G401 (cell line): ENCODE results near the gene ALG14. TPM values are rescaled to one million over a fixed set of nuclear protein-coding genes. Genes with fewer than 3 reads are reported as not detected.

Experiments
- DNase-seq: peaks from one replicate; pipeline ENCODE4 v3.0.0-alpha.2; 2015; ENCODE audit warnings: low spot score
- in situ Hi-C: cut with HindIII; loops from 2 replicates; pipeline ENCODE4 v1.10.0; 2016; ENCODE audit warnings: low sequenced_read_pairs, mixed read lengths
- total RNA-seq: library from RNA; depleted of rRNA; stranded (reverse); fragments of >200 nt; shearing (Covaris generic); gene quantifications from 2 replicates; pipeline ENCODE4 v1.2.3, GENCODE V29; 2014

Gene ALG14
- total RNA-seq, 1 experiment from 2014 or later, result 1.8 TPM

DNA sequence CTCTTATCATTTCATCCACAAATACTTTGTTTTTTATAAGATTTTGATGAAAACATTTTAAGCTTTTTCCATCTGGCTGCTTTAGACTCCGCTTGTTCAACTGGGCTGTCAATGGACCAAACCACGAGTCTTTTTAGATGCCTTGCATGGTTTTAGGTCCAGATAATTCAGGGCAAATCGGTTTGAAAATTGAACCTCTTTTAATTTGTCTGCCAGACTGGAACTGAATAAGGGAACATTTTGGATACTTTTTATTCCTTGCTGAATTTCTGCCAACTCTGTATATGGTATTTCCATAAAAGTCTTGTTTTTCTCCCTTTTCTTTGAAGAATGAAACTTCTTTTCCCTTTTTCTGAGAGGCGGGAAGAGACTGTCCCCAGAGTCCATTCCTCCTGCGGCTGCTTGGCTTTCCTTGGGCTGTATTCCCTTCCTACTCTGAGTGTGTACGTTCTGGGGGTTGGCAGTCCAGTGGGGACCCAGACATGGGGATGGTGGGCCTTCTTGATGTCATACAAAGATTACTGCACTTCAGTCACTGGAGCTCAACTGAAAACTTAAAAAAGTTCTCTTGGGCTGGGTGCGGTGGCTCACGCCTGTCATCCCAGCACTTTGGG lies 99.3 kb downstream of the ALG14 start:
- in situ Hi-C loops, result no loop called here
- no peak for DNase-seq

GRCh38 chr1:94971491-94971924 lies 101.2 kb downstream of the ALG14 start:
- no peak for DNase-seq
- in situ Hi-C loops, result no loop called here

GRCh38 chr1:94970783-94971182 lies 102.0 kb downstream of the ALG14 start:
- no peak for DNase-seq
- in situ Hi-C loops, result no loop called here

DNA sequence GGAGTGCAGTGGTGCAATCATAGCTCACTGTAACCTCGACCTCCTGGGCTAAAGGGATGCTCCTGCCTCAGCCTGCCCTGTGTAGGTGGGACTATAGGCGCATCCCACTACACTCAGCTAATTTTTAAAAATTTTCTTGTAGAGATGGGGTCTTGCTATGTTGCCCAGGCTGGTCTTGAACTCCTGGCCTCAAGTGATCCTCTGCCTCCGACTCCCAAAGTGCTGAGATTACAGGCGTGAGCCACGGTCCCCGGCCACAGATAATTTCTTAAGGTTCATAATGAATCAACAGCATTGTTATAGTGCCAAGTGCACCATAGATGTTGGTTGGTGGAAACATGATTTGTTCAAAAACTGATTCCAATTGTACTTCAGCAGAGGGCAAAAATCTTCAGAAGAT lies 103.6 kb downstream of the ALG14 start:
- no peak for DNase-seq
- in situ Hi-C loops, result no loop called here

GRCh38 chr1:94966033-94966432 lies 106.7 kb downstream of the ALG14 start:
- in situ Hi-C loops, result no loop called here

DNA sequence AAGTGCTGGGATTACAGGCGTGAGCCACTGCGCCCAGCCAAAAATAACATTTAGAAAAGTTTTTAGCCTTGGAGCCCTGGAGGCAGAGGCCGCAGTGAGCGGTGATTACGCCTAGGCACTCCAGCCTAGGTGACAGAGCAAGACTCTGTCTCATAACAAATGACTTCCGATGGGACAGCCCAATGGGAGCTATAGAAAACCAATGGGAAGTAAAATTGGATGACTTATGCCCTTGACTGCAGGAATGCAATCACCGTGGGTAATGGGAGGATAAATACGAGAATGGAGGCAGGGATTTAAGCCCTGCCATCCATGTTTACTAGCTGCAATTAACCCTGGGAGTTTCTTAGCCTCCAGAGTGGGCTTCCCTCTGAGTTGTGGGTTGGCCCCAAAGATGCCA lies 108.9 kb downstream of the ALG14 start:
- DNase-seq, result no peak
- in situ Hi-C loops, result no loop called here

More at GRCh38 chr1:94966033-94966432, 106.7 kb downstream of the ALG14 start:
- DNase-seq, result no peak

- DNase-seq, result peak; percentile 40
- in situ Hi-C loops, result no loop called here
Observed at GRCh38 chr1:94962409-94963265, 110.1 kb downstream of the ALG14 start.

GRCh38 chr1:94961988-94962387 lies 110.8 kb downstream of the ALG14 start:
- no peak for DNase-seq
- in situ Hi-C loops, result no loop called here

DNA sequence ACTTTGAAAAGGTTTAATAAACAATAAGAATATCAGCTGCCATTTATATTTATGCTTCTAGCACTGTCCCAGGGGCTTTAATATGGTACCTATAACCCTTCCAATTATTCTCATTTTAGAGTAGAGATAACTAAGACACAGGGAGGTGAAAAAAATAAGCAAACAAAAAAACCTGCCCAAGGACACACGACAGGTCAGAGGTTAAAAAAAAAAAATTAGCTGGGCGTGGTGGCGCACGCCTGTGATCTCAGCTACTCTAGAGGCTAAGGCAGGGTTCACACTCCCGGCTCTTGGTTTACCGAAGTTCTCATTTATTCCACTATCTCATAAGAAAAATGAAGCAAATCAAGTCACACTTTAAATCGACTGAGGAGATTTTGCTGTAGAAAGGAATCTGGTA lies 111.2 kb downstream of the ALG14 start:
- no peak for DNase-seq
- in situ Hi-C loops, result no loop called here

- in situ Hi-C loops, result no loop called here
- no peak for DNase-seq
Observed at GRCh38 chr1:94958081-94958480, 114.7 kb downstream of the ALG14 start.

DNA sequence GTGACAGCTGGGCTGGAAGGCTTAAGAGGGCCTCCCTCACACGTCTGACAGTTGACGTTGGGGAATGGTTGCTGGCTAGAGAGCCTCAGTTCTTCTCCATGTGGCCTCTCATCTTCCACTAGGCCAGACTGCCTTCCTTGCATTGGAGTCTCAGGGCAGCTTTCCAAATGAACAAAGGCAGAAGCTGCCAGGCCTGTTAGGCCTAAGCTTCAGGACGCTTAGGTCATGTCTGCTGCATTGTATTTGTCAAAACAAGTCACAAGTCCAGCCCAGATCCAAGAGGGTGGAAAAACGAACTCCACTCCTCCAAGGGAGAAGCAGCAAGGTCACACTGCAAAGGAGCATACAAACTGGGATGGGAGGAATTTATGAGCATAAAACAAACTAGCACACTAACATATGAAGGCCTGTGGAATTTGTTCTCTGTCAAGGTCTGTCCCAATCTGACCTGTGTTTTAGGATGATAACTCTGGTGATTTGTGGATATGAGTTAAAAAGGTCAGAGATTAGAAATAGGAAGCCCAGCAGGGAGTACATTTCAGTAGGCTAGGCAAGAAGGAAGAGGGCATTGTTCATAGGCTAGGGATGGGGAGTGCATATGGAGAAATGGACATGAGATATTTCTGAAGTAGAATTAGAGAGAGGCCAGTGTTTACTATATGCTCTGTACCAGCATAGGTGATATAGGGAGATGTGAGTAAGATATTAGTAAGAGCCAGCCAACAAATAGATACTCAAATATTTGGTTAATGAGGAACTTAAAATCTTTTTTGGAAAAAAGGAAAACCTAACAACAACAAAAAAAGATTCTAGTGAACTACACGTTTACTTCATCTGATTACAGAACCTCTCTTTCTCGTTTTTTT lies 116.8 kb downstream of the ALG14 start:
- in situ Hi-C loops, result no loop called here

GRCh38 chr1:94954263-94955220 lies 118.2 kb downstream of the ALG14 start:
- no peak for DNase-seq
- in situ Hi-C loops, result no loop called here

More for the DNA sequence above, 116.8 kb downstream of the ALG14 start:
- DNase-seq, result peak; percentile 48

- no peak for DNase-seq
- in situ Hi-C loops, result no loop called here
Observed at GRCh38 chr1:94953746-94954145, 119.0 kb downstream of the ALG14 start.

- DNase-seq, result peak; percentile 12
- in situ Hi-C loops, result no loop called here
Observed at GRCh38 chr1:94953107-94953506, 119.6 kb downstream of the ALG14 start.

DNA sequence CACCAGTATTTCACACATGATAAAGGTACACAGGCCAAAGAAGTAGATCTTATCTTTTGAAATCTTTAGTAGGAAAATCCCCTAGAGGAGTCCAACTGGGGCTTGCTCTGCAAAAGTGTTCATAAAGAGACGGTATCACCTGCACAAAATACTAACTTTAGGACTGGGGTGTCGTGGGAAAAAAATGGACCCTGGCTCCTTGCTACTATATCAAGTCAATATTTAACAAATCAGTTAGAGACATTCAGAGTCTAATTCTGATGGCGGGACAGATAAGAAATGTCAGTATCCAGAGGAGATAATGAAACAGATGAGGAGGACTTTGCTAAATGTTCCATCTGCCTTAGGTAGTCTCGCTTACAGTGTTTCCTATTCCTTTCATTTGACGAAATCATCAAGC lies 120.2 kb downstream of the ALG14 start:
- no peak for DNase-seq
- in situ Hi-C loops, result no loop called here

- no peak for DNase-seq
- in situ Hi-C loops, result no loop called here
Observed at GRCh38 chr1:94951509-94952208, 121.1 kb downstream of the ALG14 start.

DNA sequence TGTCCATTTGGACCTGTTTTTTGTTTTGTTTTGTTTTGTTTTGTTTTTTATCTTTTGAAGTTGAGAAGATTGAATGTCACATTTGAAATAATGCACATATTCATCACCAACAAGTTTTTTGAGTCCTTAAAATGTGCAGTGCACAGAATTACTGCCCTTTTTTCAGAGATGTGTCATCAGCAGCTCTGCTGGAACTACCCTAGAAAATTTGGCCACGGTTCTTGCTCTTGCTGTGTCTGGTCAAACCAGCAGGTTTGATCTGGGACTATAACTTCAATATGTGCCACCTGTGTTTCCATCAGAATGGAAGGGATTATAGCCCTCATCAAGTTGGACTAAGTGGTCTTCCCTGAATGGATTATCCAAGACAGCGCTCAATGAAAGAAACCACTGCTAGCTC lies 121.7 kb downstream of the ALG14 start:
- in situ Hi-C loops, result no loop called here
- DNase-seq, result peak; percentile 63
